ENCODE results near the gene CADPS2. TPM values are rescaled to one million over a fixed set of nuclear protein-coding genes. Genes with fewer than 3 reads are reported as not detected.

CADPS2 gene
- total RNA-seq, 4 donors from 2014 or later: 27.7 to 46.2 (median 32.6) TPM

- TF ChIP-seq POLR2A (IDR thresholded peaks at IDR 0.05) (no peak), CTCF (IDR thresholded peaks at IDR 0.05) (no peak)
- H3K4me1 ChIP-seq: no peaks in the 10 kb centered on the region
- no peaks in the 10 kb centered on the region for H3K36me3 ChIP-seq
- no peak for DNase-seq
- intact Hi-C loops (cut with DNase I): no loop called here
- WGBS, 2 donors: 96 to 97% methylated on average over 3 of the region's 3 CpGs
- no peaks in the 10 kb centered on the region for H3K27me3 ChIP-seq
- no peaks in the 10 kb centered on the region for H3K9me3 ChIP-seq
- H3K27ac ChIP-seq: no peak overlapping the region
- H3K4me3 ChIP-seq (replicated peaks in 1 of 3): no peak overlapping the region
Observed at GRCh38 chr7:122715183-122715582, 171.1 kb downstream of the CADPS2 start.

DNA sequence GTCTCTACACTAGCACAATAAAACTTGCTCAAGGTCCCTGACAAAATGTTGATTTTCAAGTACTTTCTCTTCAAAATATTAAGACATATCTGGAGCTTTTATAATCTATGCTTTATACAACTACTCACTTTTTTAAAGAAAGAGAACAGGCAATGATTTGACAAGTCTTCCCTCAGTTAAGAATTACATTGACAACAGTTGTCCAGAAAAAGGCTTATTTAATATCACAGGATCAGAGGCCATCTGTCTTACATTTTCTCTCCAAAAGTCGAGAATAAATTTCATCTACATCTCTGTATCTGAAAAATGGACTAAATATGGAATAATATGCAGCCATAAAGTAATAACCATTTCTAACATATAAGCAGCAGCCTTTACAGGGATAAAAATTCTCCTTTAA is 175.3 kb downstream of the CADPS2 start:
- intact Hi-C loops (cut with DNase I): no loop called here
- no peak for TF ChIP-seq CTCF (IDR thresholded peaks at IDR 0.05)
- TF ChIP-seq POLR2A (IDR thresholded peaks at IDR 0.05): no peak
- WGBS, 2 donors: 73 to 87% methylated on average over 1 of the region's 1 CpG

GRCh38 chr7:122709930-122710646 is 176.2 kb downstream of the CADPS2 start:
- Histone ChIP-seq H3K27me3 (no peaks in the 10 kb centered on the region), H3K4me3 (replicated peaks in 1 of 3) (no peak overlapping the region), H3K36me3 (no peaks in the 10 kb centered on the region), H3K9me3 (no peaks in the 10 kb centered on the region), H3K4me1 (no peaks in the 10 kb centered on the region), H3K27ac (no peak overlapping the region)
- no peak for DNase-seq
- WGBS, 2 donors: 86 to 88% methylated on average over 7 of the region's 7 CpGs
- intact Hi-C loops (cut with DNase I): no loop called here
- no peak for TF ChIP-seq CTCF (IDR thresholded peaks at IDR 0.05)
- TF ChIP-seq POLR2A (IDR thresholded peaks at IDR 0.05): no peak

More for the DNA sequence above, 175.3 kb downstream of the CADPS2 start:
- Histone ChIP-seq H3K27me3 (no peaks in the 10 kb centered on the region), H3K36me3 (no peaks in the 10 kb centered on the region), H3K27ac (no peak overlapping the region), H3K4me1 (no peaks in the 10 kb centered on the region), H3K4me3 (replicated peaks in 1 of 3) (no peak overlapping the region), H3K9me3 (no peaks in the 10 kb centered on the region)
- DNase-seq: no peak

DNA sequence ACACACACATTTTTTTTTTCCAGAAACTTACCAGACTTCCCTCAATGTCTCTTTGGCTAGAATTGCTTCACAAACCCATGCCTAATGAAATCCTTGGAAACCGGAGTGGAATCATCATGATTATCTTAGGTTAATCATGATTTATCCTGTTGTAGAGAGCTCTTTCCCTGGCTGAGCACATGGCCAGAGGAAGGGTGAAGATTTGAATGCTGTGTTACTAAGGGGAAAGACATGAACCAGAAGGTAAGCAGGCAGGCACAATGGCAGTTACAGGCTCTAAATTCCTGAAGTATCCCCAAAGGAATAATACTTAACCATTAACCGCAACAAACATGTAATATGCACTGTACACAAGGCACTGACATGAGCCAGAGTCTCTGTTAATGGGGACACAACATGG is 179.4 kb downstream of the CADPS2 start:
- no peaks in the 10 kb centered on the region for H3K27me3 ChIP-seq

More for the DNA sequence above, 179.4 kb downstream of the CADPS2 start:
- WGBS, 2 donors: 81 to 82% methylated on average over 2 of the region's 2 CpGs
- Histone ChIP-seq H3K4me3 (replicated peaks in 1 of 3) (no peak overlapping the region), H3K4me1 (no peaks in the 10 kb centered on the region), H3K36me3 (no peaks in the 10 kb centered on the region), H3K9me3 (no peaks in the 10 kb centered on the region), H3K27ac (no peak overlapping the region)
- intact Hi-C loops (cut with DNase I): no loop called here
- TF ChIP-seq POLR2A (IDR thresholded peaks at IDR 0.05) (no peak), CTCF (IDR thresholded peaks at IDR 0.05) (no peak)
- DNase-seq: no peak
